GM18526 (cell line): ENCODE data around the gene VAMP4.

Experiments
- POLR2A ChIP-seq: IDR thresholded peaks from 3 replicates; pipeline ENCODE4 v1.6.1; 2011; ENCODE audit not compliant: insufficient read length; ENCODE audit errors: extremely low read depth

VAMP4 gene

GRCh38 chr1:171741872-171742576, at the start of gene VAMP4:
VAMP4 (minus strand) TSS chr1:171742065; CDS start chr1:171738414, 3,651 bp downstream.
- peak; percentile 84 for TF ChIP-seq POLR2A

DNA sequence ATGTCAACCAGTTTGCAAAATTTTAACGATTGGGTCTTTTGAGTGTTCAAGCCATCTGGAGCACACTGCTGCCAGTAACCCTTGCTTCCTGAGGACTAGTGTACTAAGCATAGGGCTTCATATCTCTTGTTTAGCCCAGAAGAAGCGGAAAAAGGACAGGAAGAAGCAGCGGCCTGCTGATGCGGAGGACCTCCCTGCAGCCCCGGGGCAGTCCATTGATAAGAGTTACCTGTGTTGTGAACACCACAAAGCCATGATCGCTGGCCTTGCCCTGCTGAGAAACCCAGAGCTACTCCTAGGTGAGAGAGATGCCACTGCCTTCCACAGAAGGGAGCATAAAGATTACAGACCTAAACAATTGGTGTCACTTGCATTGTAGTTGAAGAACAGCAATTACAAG, 48.5 kb upstream of the VAMP4 start:
- TF ChIP-seq POLR2A = no peak

GRCh38 chr1:171788696-171789095, 46.8 kb upstream of the VAMP4 start:
- no peak for TF ChIP-seq POLR2A

GRCh38 chr1:171787686-171788480, 46.0 kb upstream of the VAMP4 start:
- TF ChIP-seq POLR2A = no peak

- TF ChIP-seq POLR2A = no peak
Measured at GRCh38 chr1:171786534-171786933, 44.7 kb upstream of the VAMP4 start.

GRCh38 chr1:171785766-171786165, 43.9 kb upstream of the VAMP4 start:
- TF ChIP-seq POLR2A = no peak

- no peak for TF ChIP-seq POLR2A
Measured at GRCh38 chr1:171784784-171785183, 42.9 kb upstream of the VAMP4 start.

- TF ChIP-seq POLR2A = no peak
Measured at GRCh38 chr1:171783816-171784530, 42.1 kb upstream of the VAMP4 start.

DNA sequence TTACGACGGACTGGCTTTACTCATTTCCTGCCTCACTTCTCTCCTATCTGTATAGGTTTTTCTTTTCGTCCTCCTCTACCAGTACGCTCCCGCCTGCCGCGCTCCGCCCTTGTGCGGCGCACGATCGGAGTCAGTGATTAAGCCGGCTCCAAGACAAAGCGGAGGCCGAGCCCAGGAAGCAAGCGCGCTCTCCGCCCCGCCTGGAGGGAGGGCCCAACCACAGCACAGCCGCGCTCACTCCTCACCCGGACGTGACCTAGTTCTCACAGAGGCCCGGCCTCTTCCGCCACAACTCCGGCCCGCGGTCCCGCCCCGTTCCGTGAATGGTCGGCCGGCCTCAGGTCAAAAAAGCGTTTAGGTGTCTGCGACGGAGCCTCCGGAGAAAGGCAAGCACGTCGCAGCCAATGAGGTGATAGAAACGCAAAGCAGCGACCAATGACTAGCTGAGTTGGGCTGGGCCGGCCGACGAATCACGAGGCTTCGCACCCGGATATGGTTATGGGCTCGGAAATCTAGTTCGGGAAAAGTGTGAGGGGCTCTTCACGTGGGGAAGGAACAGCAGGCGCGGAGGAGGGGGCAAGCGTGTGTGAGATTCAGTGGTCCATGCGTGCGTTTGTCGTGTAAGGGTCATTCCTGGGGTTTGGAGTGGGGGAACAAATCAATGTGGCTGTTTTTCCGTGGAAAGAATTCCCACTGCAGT, 39.5 kb upstream of the VAMP4 start, which contains the start of gene METTL13:
Gene METTL13, plus strand, starts transcription at position 485 of the 700 bp plus-strand sequence. CDS start 308 bp downstream, outside the sequence.
- TF ChIP-seq POLR2A = peak; percentile 70

DNA sequence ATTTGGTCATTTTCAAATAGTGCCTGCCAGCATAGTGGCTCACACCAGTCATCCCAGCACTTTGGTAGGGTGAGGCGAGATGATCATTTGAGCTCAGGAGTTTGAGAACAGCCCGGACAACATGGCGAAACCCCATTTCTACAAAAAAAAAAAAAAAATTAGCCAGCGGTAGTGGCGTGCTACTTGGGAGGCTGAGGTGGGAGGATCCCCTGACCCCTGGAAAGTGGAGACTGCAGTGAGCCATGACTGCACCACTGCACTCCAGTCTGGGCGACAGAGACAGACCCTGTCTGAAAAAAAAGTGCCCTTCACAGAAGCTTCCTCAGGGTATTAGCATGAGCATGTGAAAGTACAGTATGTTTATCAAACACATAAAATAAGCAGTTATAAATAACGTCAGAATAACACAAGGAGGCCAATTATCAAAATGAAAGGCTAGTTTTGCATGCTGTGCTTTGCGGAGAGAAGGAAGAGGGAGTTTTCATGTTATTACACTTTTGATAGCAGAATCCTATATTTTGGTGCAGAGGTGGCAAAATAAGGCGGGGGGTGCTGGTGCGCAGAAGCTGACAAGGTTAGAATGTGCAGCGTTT, 38.8 kb upstream of the VAMP4 start:
- TF ChIP-seq POLR2A = no peak

DNA sequence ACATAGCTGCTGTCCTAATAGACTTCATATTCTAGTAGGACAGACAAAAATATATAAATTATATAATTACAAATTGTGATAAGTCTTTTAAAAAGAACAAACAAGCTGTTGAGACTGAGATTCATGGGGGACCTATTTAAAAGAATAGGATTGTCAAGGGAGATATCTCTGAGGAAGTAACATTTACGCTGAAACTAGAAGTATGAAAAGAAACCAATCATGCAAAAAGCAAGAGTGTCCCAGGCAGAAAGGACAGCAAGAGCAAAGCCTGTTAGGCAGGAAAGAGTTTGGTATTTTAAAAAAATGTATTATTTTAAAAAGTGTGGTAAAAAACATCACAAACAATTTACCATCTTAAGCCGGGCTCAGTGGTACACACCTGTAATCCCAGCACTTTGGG, 30.4 kb upstream of the VAMP4 start:
- no peak for TF ChIP-seq POLR2A

- no peak for TF ChIP-seq POLR2A
Measured at GRCh38 chr1:171769754-171770153, 27.9 kb upstream of the VAMP4 start.

DNA sequence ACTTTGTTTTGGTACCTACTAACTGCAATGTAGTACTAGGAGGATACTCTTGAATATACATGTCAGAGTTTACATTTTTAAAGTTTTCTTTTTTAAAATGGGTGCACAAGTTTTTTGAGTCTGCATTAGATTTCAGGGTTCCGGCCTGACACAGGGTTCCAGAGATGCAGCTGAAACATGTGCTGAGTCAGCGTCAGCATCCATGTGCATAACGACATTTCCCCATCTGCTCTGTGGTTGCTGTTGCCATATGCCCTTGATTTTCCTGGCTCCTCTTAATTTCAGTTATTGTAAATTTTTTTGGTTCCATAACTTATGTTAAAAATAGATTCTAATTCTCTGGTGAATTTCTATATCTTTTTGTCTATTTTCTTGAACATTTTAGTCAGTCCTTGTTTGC, 27.3 kb upstream of the VAMP4 start:
- TF ChIP-seq POLR2A = no peak

GRCh38 chr1:171763764-171764163, 21.9 kb upstream of the VAMP4 start:
- no peak for TF ChIP-seq POLR2A

DNA sequence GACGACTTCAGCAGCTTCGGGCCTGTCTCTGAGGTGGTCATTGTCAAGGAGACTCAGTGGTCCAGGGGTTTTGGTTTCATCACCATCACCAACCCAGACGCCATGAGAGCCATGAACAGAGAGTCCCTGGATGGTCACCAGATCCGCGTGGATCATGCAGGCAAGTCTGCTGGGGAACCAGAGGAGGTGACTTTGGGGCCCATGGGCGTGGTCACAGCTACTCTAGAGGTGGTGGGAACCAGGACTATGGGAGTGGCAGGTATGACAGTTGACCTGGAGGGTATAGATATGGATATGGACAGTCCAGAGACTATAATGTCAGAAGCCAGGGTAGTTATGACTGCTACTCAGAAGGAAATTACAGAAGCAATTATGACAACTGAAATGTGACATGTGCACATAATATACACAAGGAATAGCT, 20.3 kb upstream of the VAMP4 start:
- TF ChIP-seq POLR2A = no peak
